A673 (cell line): ENCODE measurements around the gene LMF1. TPM values are rescaled to one million over a fixed set of nuclear protein-coding genes. Genes with fewer than 3 reads are reported as not detected.

ENCODE experiments used
- BruUV-seq: library from RNA; stranded (reverse); fragments of 400-500 nt; replicated peaks from 2 replicates; lab custom pipeline; 2021; lab: Mats Ljungman, UMichigan
- CTCF ChIA-PET: fragments of 300-600 bp; sonication (Branson Sonifier 250); formaldehyde crosslinking; loops from one replicate; lab custom pipeline; 2022; ENCODE audit warnings: antibody characterized with exemption; lab: Charles Lee
- POLR2A ChIA-PET: fragments of 300-600 bp; sonication (Branson Sonifier 250); formaldehyde crosslinking; loops from one replicate; lab custom pipeline; 2022; ENCODE audit warnings: antibody characterized with exemption; ENCODE audit not compliant: low non-redundant PET; lab: Charles Lee
- DNase-seq: peaks from one replicate; pipeline ENCODE4 v3.0.0-alpha.2; 2015; ENCODE audit warnings: low spot score
- H3K27ac ChIP-seq: fragments of 200-600 bp; sonication (generic); 2 replicates; pipeline ENCODE4 v1.5.1; 2016; ENCODE audit warnings: mixed run types, low read depth, mild to moderate bottlenecking, mixed read lengths, antibody characterized with exemption, low read length; ENCODE audit not compliant: poor library complexity, severe bottlenecking
- H3K27me3 ChIP-seq: fragments of 200-600 bp; sonication (generic); replicated peaks from 2 replicates; pipeline ENCODE4 v1.6.1; 2017; ENCODE audit warnings: mixed run types, low read depth, mild to moderate bottlenecking, mixed read lengths, antibody characterized with exemption, low read length; ENCODE audit not compliant: insufficient read depth, poor library complexity
- H3K36me3 ChIP-seq: fragments of 200-600 bp; sonication (generic); 2 replicates; pipeline ENCODE4 v1.6.1; 2016; ENCODE audit warnings: mixed run types, mild to moderate bottlenecking, mixed read lengths, antibody characterized with exemption, low read length; ENCODE audit not compliant: insufficient read depth, poor library complexity, severe bottlenecking
- H3K4me1 ChIP-seq: fragments of 200-600 bp; sonication (generic); 2 replicates; pipeline ENCODE4 v1.6.1; 2017; ENCODE audit warnings: mixed run types, mild to moderate bottlenecking, mixed read lengths, antibody characterized with exemption, low read length; ENCODE audit not compliant: insufficient read depth, poor library complexity, severe bottlenecking
- H3K4me3 ChIP-seq: fragments of 200-600 bp; sonication (generic); 2 replicates; pipeline ENCODE4 v1.5.1; 2016; ENCODE audit warnings: low read depth, mixed run types, mild to moderate bottlenecking, mixed read lengths, low read length; ENCODE audit not compliant: poor library complexity, severe bottlenecking
- H3K9me3 ChIP-seq: fragments of 200-600 bp; sonication (generic); 2 replicates; pipeline ENCODE4 v1.6.1; 2016; ENCODE audit warnings: mixed run types, low read depth, mild to moderate bottlenecking, mixed read lengths, antibody characterized with exemption, low read length; ENCODE audit not compliant: poor library complexity, severe bottlenecking
- CTCF ChIP-seq: fragments of 300-800, 200-600 bp; sonication (generic); conservative IDR thresholded peaks from 2 replicates; pipeline ENCODE4 v1.5.1; 2017; ENCODE audit warnings: low read depth, mild to moderate bottlenecking, antibody characterized with exemption, low read length, moderate library complexity, mixed read lengths
- EZH2 ChIP-seq: fragments of 200-600 bp; sonication (generic); IDR thresholded peaks from 2 replicates; pipeline ENCODE4 v1.6.1; 2017; ENCODE audit warnings: borderline replicate concordance, low read depth, mild to moderate bottlenecking, mixed read lengths, antibody characterized with exemption, low read length; ENCODE audit not compliant: poor library complexity, severe bottlenecking
- intact Hi-C: fragments of 100-400 bp; cut with micrococcal nuclease; formaldehyde crosslinking; loops from one replicate; pipeline ENCODE4 v1.10.0; 2022; ENCODE audit not compliant: unreplicated experiment
- total RNA-seq: library from RNA; stranded (reverse); gene quantifications from 2 replicates; pipeline ENCODE4 v1.2.3, GENCODE V29; 2021

Gene LMF1
- total RNA-seq, 1 experiment from 2014 or later = 21.0 TPM

GRCh38 chr16:897701-898100 lies 73.1 kb downstream of the LMF1 start:
- DNase-seq = no peak
- Histone ChIP-seq H3K4me3 (no peak overlapping the region), H3K9me3 (no peaks in the 10 kb centered on the region), H3K27me3 (no peaks in the 10 kb centered on the region), H3K4me1 (no peaks in the 10 kb centered on the region), H3K27ac (no peak overlapping the region), H3K36me3 (no peaks in the 10 kb centered on the region)
- BruUV-seq = no TSS peak
- TF ChIP-seq CTCF = no peak
- TF ChIP-seq EZH2 = no peak
- ChIA-PET CTCF (no interaction called here), POLR2A (no interaction called here)
- intact Hi-C loops = no loop called here

- H3K4me3 ChIP-seq = no peak overlapping the region
- H3K4me1 ChIP-seq = no peaks in the 10 kb centered on the region
- TF ChIP-seq EZH2 (no peak), CTCF (no peak)
- no peaks in the 10 kb centered on the region for H3K36me3 ChIP-seq
- H3K9me3 ChIP-seq = no peaks in the 10 kb centered on the region
- no peaks in the 10 kb centered on the region for H3K27me3 ChIP-seq
- ChIA-PET POLR2A (no interaction called here), CTCF (no interaction called here)
- no TSS peak for BruUV-seq
- intact Hi-C loops = no loop called here
- no peak overlapping the region for H3K27ac ChIP-seq
- no peak for DNase-seq
Measured at GRCh38 chr16:897200-897543, 73.6 kb downstream of the LMF1 start.

- H3K27me3 ChIP-seq = no peaks in the 10 kb centered on the region
- no peak overlapping the region for H3K4me3 ChIP-seq
- no peak overlapping the region for H3K27ac ChIP-seq
- DNase-seq = no peak
- BruUV-seq = no TSS peak
- no peaks in the 10 kb centered on the region for H3K9me3 ChIP-seq
- intact Hi-C loops = no loop called here
- no peak for TF ChIP-seq CTCF
- no peak for TF ChIP-seq EZH2
- CTCF ChIA-PET = no interaction called here
- H3K36me3 ChIP-seq = no peaks in the 10 kb centered on the region
- POLR2A ChIA-PET = no interaction called here
- no peaks in the 10 kb centered on the region for H3K4me1 ChIP-seq
Measured at GRCh38 chr16:896261-897199, 74.3 kb downstream of the LMF1 start.
